ENCODE measurements around the gene EDC3. TPM values are rescaled to one million over a fixed set of nuclear protein-coding genes. Genes with fewer than 3 reads are reported as not detected.

Gene EDC3
- total and polyA plus RNA-seq, 2 experiments from 2014 or later = 13.8 to 26.5 TPM

GRCh38 chr15:74680456-74680855 is 15.4 kb downstream of the EDC3 start (continued):
- TF ChIP-seq ETS1 (IDR thresholded peaks at IDR 0.05) (no peak), ZNF114 (CRISPR knock-in tag; IDR thresholded peaks at IDR 0.05) (no peak), EZH2 (IDR thresholded peaks at IDR 0.05; ENCODE audit: low read depth, unreplicated experiment) (no peak)

- DNase-seq (ENCODE audit: low spot score) = no peak
- H3K4me3 Mint-ChIP-seq = no peak overlapping the region
- TF ChIP-seq EZH2 (IDR thresholded peaks at IDR 0.05; ENCODE audit: low read depth, unreplicated experiment) (no peak), REST (IDR thresholded peaks at IDR 0.05; ENCODE audit: unreplicated experiment) (no peak), ETS1 (IDR thresholded peaks at IDR 0.05) (no peak), ZNF462 (CRISPR knock-in tag; IDR thresholded peaks at IDR 0.05) (no peak), JUNB (IDR thresholded peaks at IDR 0.05; ENCODE audit: unreplicated experiment) (no peak), POLR2AphosphoS5 (IDR thresholded peaks at IDR 0.05; ENCODE audit: low read depth) (no peak), CTCF (conservative IDR thresholded peaks at IDR 0.05; ENCODE audit: low read depth in 2 of 2) (no peak), ZNF331 (CRISPR knock-in tag; IDR thresholded peaks at IDR 0.05; ENCODE audit: low read depth) (no peak), ZNF114 (CRISPR knock-in tag; IDR thresholded peaks at IDR 0.05) (no peak), STAT1 (IDR thresholded peaks at IDR 0.05; ENCODE audit: unreplicated experiment) (no peak), EZH2phosphoT487 (IDR thresholded peaks at IDR 0.05; ENCODE audit: unreplicated experiment) (no peak)
Measured at GRCh38 chr15:74676801-74677200, 19.0 kb downstream of the EDC3 start.

More at GRCh38 chr15:74676801-74677200, 19.0 kb downstream of the EDC3 start:
- Histone ChIP-seq H3K27me3 (ENCODE audit: insufficient read depth) (no peaks in the 10 kb centered on the region), H3F3A (replicated peaks; ENCODE audit: low read depth) (no peaks in the 10 kb centered on the region), H3K36me3 (ENCODE audit: insufficient read depth) (peaks cover 11% of the 10 kb centered on the region; the same call in 1 of the 2 replicates), H4K20me1 (replicated peaks; ENCODE audit: insufficient read depth) (peaks cover 39% of the 10 kb centered on the region), H3K9me2 (ENCODE audit: insufficient read depth) (no peaks in the 10 kb centered on the region), H3K79me2 (replicated peaks; ENCODE audit: insufficient read depth) (peaks cover 59% of the 10 kb centered on the region), H3K4me1 (ENCODE audit: insufficient read depth) (no peaks in the 10 kb centered on the region), H2AFZ (no peak overlapping the region), H3K27ac (ENCODE audit: low read depth) (no peak overlapping the region), H3K4me2 (no peak overlapping the region), H3K4me3 (no peak overlapping the region)
- ATAC-seq = no peak
- no peaks in the 10 kb centered on the region for H3K27me3 Mint-ChIP-seq (ENCODE audit: insufficient read depth, low read depth, poor library complexity)
- no peaks in the 10 kb centered on the region; the same call in 2 of the 3 replicates for H3K9me3 Mint-ChIP-seq
- no peak overlapping the region for H3K27ac Mint-ChIP-seq
- peaks cover 18% of the 10 kb centered on the region for H3K36me3 Mint-ChIP-seq (ENCODE audit: low read depth)
- H3K4me1 Mint-ChIP-seq = no peaks in the 10 kb centered on the region

Measured in GM23338 (cell line).